ENCODE results near the gene ZNF775.

Gene ZNF775

GRCh38 chr7:150345012-150345411 lies 34.1 kb upstream of the ZNF775 start:
- DNase-seq (ENCODE audit: low read depth in 2 of 2, low spot score in 1 of 2), result no peak

DNA sequence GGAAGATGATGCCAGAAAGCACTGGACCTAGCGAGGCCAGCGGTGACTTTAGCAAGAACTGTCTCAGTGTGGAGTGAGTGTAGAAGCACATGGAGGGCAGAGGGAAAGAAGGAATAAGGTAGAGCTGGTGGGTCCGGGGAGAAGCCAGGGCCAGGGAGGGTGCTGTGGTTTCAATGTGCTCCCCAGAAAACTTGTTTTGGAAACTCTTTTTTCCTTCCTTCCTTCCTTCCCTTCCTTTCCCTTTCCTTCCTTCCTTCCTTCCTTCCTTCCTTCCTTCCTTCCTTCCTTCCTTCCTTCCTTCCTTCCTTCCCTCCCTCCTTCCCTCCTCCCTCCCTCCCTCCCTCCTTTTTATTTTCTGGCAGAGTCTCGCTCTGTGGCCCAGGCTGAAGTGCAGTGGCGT lies 32.2 kb upstream of the ZNF775 start:
- no peak for DNase-seq (ENCODE audit: low read depth in 2 of 2, low spot score in 1 of 2)

- no peak for DNase-seq (ENCODE audit: low read depth in 2 of 2, low spot score in 1 of 2)
Observed at GRCh38 chr7:150351587-150352194, 27.4 kb upstream of the ZNF775 start.

DNA sequence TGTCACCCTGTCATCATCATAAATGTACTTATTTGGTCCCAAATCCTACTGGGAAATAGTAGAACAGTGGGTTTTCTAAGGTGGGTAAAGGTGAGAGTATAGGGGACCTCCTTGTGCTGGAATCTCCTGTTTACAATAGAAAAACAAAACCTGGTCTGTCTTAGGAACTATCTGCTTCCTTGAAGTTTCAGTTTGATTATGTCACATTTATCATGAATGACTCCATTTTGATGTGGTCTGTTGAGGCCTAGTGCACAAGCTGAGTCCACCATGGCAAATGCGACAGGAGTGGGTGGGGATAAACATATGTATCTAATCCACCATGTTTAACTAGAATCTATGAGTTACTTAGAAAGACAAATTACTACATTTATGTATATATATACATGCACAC lies 23.5 kb upstream of the ZNF775 start:
- no peak for DNase-seq (ENCODE audit: low read depth in 2 of 2, low spot score in 1 of 2)

- no peak for DNase-seq (ENCODE audit: low read depth in 2 of 2, low spot score in 1 of 2)
Observed at GRCh38 chr7:150356265-150356897, 22.7 kb upstream of the ZNF775 start.

- peak in 1 of 2 donors; percentile 41 for DNase-seq (ENCODE audit: low read depth in 2 of 2, low spot score in 1 of 2)
Observed at GRCh38 chr7:150357270-150357669, 21.9 kb upstream of the ZNF775 start.

GRCh38 chr7:150357771-150358427 lies 21.2 kb upstream of the ZNF775 start:
- DNase-seq (ENCODE audit: low read depth in 2 of 2, low spot score in 1 of 2), result no peak

DNA sequence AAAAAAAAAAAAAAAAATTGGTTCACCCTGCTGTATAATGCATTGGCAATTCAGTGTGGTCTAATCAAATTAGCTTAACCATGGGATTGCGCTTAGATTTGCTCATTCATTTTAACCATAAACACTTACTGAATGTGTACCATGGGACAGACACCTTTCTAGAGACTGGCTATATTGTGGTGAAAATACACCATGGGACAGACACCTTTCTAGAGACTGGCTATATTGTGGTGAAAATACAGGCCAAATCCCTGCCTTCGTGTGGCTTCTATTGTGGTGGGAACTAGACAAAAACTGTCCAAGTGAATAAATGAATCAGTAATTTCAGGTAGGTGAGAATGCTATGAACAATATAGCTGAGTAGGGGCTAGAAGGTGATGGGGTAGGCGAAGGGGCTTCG lies 20.7 kb upstream of the ZNF775 start:
- DNase-seq (ENCODE audit: low read depth in 2 of 2, low spot score in 1 of 2), result no peak

DNA sequence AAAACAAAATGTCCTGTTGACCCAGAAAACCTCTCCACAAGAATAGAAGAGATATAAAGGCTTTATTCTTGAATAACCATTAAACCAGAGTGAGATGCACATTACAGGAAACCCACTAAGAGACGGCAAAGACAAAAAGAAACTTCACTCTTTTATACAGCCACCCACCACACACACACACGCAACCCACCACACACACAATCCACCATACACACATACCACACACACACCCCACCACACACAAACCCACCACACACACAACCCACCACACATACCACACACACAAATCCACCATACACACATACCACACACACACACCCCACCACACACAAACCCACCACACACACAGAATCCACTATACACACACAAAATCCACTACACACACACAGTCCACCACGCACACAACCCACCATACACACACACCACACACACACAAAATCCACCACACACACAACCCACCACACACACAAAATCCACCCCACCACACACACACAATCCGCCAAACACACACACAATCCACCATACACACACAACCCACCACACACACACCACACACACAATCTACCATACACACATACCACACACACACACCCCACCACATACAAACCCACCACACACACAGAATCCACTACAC lies 20.0 kb upstream of the ZNF775 start:
- no peak for DNase-seq (ENCODE audit: low read depth in 2 of 2, low spot score in 1 of 2)

DNA sequence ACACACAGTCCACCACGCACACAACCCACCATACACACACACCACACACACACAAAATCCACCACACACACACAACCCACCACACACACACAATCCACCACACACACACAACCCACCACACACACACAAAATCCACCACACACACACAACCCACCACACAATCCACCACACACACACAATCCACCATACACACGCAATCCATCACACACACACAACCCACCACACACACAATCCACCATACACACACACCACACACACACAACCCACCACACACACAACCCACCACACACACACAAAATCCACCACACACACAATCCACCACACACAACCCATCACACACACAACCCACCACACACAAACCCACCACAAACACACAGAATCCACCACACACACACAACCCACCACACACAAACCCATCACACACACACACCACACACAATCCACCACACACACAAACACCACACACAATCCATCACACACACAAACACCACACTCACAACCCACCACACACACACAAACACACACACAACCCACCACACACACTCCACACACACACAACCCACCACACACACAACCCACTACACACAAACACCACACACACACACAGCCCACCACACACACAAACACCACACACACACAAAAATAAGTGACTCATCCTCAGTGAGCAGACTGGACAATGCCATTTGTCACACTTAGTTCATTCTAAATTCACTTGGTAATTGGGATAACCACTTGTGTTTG lies 19.3 kb upstream of the ZNF775 start:
- no peak for DNase-seq (ENCODE audit: low read depth in 2 of 2, low spot score in 1 of 2)

DNA sequence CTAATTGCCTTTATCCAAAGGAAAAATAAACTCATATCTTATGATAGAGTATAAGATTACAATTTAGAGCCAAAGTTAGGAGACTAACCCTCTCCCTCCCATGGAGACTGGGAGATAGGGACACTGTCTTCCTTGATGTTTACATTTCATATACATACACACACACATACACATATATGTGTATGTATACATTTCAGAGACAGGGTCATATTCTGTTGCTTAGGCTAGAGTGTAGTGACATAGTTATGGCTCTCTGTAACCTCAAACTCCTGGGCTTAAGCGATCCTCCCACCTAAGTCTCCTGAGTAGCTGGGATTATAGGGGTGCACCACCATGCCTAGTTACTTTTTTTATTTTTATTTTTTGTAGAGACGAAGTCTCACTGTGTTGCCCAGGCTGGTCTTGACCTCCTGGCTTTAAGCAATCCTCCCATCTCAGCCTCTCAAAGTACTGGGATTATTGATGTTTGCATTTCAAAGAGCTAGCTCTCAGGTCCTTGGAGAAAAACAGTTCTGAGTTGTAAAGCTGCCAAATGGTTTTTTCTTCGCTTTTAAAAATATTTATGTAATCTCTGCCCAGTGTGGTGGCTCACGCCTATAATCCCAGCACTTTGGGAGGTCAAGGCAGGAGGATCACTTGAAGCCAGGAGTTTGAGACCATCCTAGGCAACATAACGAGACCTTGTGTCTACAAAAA lies 18.6 kb upstream of the ZNF775 start:
- DNase-seq (ENCODE audit: low read depth in 2 of 2, low spot score in 1 of 2), result no peak

DNA sequence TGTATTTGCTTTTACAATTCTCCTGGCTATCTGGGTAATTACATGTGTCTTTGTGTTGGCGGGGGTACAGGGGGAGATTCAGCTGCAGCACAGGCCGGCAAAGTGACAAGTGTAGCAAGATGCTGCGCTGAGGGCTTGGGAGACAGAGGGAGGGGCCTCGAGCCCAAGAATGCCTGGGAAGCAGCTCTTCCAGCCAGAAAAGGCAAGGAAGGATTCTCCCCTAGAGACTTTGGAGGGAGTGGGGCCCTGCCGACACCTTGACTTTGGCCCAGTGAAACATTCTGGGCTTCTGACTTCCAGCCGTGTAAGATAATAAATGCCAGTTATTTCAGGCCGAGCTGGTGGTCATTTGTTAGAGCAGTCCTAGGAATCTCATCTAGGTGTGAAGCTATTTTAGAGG lies 17.7 kb upstream of the ZNF775 start:
- no peak for DNase-seq (ENCODE audit: low read depth in 2 of 2, low spot score in 1 of 2)

GRCh38 chr7:150361807-150362621 lies 17.1 kb upstream of the ZNF775 start:
- DNase-seq (ENCODE audit: low read depth in 2 of 2, low spot score in 1 of 2), result no peak

DNA sequence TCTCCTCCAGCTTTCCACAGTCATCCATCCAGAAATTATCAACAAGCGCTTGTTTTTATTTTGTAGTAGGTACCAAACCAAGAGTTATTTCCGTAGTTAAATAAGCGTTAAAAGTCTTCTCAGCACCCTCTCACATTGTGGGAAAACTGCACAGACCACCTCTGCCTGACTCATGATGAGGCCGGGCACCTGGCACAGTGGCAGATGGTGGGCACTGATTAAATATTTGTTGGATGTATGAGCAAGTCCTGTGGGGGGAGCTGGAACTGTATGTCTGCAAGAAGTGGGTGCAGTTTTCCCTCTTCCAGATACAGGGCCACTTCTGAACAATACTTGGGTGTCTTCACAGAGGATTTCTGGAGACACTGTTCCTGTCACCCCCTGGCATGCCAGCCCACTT lies 15.8 kb upstream of the ZNF775 start:
- no peak for DNase-seq (ENCODE audit: low read depth in 2 of 2, low spot score in 1 of 2)

GRCh38 chr7:150363872-150364271 lies 15.3 kb upstream of the ZNF775 start:
- no peak for DNase-seq (ENCODE audit: low read depth in 2 of 2, low spot score in 1 of 2)

DNA sequence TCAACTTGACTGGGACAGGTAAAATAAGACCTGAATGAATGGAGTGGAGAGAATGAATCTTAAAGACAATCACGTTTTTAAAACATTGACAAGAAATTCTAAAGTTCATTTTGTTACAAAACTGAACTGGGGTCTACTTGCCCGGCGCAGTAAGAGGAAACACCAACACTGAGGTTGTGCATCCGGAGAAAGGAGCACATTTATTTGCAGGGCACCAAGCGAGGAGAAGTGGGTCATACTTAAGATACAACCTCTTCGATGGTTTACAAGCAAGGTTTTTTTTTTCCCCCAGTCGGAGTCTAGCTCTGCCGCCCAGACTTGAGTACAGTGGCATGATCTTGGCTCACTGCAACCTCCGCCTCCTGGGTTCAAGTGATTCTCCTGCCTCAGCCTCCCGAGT lies 13.9 kb upstream of the ZNF775 start:
- DNase-seq (ENCODE audit: low read depth in 2 of 2, low spot score in 1 of 2), result no peak

GRCh38 chr7:150365673-150366398 lies 13.3 kb upstream of the ZNF775 start:
- DNase-seq (ENCODE audit: low read depth in 2 of 2, low spot score in 1 of 2), result no peak

DNA sequence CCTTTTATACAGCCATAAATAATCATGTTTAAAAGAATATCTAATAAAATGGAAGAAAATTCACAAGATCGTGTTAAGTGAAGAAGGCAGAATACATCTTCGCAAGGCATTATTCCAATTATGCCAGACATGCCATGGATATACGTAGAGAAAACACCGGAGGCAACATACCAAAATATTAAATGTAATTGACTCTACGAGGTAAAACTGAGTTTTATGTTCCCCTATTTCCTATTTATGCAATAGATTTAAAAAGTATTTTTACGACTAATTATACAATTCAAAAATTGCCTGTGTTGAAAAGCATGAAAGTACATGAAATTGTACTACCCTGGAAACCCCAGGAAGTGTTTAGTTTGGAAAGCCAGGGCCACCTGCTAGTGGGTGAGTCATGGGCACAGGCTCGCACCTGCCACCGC lies 11.4 kb upstream of the ZNF775 start:
- no peak for DNase-seq (ENCODE audit: low read depth in 2 of 2, low spot score in 1 of 2)

DNA sequence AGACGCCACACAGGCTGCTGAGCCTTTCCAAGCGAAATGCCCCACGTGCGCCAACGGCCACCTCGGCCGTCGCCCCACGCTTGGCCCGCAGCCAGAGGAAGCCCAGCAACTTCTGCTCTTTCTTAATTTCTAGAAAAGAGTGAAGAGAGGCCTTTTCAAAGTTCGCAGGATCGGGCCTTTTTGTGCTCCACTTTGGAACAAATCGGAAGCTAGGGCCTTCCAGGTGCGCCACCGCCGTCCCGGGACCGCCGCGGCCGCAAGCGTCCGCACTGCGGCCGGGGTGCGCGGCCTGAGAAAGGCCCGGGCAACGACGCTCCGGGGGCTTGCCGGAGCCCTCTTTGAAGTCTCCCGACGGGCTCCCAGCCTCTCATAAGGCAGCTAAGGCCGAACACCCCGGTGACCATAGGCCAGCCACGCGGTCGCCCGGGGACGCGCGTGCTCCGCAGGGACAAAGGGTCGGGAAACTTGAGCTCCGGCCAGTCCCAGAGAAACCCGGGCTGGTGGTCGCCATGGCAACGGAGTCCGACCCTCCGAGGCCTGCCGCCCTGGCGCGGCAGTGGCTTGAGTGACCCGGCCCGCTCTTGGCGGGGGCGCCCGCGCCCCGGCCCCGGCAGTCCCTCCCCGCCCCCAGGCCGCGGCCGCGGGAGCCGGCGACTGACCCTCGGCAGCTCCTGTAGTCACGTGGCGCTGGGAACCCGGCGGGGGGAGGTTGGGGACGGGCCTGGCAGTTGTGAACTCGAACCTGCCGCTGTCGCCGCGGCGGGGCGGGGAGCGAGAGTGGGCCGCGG lies 10.8 kb upstream of the ZNF775 start, which contains the start of gene REPIN1:
Gene REPIN1 (plus strand): TSS at position 727 of the 788 bp plus-strand sequence. CDS start 890 bp downstream, outside the sequence.
- DNase-seq (ENCODE audit: low read depth in 2 of 2, low spot score in 1 of 2), result peak; percentile 58 to 63

Data from stimulated activated CD8-positive, alpha-beta memory T cell treated with anti-CD3 and anti-CD28 coated beads, Interleukin-4, amount 100 ng/mL, for 1 hour (primary cell).